ENCODE results near the gene XAB2. TPM values are rescaled to one million over a fixed set of nuclear protein-coding genes. Genes with fewer than 3 reads are reported as not detected.

Gene XAB2
- total and polyA plus RNA-seq, 2 donors (not counting 3 experiments of a cell fraction or from before 2014, with no cell fraction given): 37.3 to 47.6 TPM

DNA sequence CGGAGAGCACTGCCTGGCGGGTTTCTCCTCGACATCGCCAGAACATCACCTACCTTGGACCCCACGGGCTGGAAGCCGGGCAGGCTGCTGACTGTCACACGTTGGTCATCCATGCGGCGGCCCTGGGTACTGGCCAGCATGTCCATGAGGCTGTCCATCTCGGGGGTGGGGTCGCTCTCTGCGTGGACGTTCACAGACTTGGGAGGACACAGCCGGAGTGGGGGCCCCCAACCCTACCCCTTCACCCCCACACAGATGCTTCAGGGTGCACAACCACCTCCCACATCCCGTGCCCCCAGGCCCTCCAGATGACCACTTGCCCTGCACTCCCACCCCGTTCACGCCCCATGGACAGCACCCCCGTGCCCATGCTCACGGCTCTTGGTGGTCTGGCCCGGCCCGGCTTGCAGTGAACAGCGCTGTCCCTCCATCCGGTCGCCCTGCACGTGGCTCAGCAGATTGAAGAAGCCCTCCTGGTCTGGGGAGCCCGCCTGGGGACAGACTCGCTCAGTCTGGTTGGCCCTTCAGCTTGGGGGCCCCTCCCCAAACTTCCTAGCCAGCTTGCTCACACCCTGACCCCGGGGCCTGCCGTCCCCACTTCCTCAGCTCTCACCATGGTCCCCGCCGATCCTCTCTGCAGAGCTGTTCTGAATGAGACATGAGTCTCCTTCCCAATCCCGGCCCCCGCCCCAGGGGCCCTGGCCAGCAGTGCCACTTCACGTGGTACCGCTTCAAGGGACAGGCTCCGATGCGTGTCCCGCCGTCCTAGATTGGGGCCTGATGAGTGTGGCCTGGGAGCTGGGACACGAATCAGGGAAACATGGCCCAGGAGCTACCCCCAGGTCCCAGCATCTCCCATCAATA is 3.2 kb upstream of the XAB2 start:
- BruUV-seq (replicated peaks): no TSS peak
- H3K9me1 ChIP-seq (replicated peaks; ENCODE audit: control insufficient read depth, extremely low read depth, insufficient read depth, low read length): no peaks in the 10 kb centered on the region
- H2AFZ ChIP-seq (ENCODE audit: low read depth, low read length): no peak overlapping the region
- no peak overlapping the region for H3K9ac ChIP-seq (replicated peaks; ENCODE audit: extremely low read depth, insufficient read depth, low read length)
- no peak for TF ChIP-seq POLR2A (IDR thresholded peaks at IDR 0.05; ENCODE audit: low read depth, low read length)
- TF ChIP-seq, protein P1, sequence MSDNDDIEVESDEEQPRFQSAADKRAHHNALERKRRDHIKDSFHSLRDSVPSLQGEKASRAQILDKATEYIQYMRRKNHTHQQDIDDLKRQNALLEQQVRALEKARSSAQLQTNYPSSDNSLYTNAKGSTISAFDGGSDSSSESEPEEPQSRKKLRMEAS (IDR thresholded peaks at IDR 0.05; ENCODE audit: insufficient read depth, insufficient read length): no peak
- TF ChIP-seq GATA2 (IDR thresholded peaks at IDR 0.05; ENCODE audit: insufficient read depth, insufficient read length, low read depth, low read length): no peak
- TF ChIP-seq JUN (IDR thresholded peaks at IDR 0.05; ENCODE audit: borderline replicate concordance, insufficient read depth, insufficient read length, low read depth): no peak
- TF ChIP-seq POLR2AphosphoS5 (IDR thresholded peaks at IDR 0.05; ENCODE audit: insufficient read depth, low read depth, low read length): no peak
- no peak for TF ChIP-seq EZH2 (IDR thresholded peaks at IDR 0.05; ENCODE audit: borderline replicate concordance, low read depth, low read length, severe bottlenecking)
- TF ChIP-seq FOS (IDR thresholded peaks at IDR 0.05; ENCODE audit: borderline replicate concordance, insufficient read depth, low read length): no peak
- TF ChIP-seq, protein P2, sequence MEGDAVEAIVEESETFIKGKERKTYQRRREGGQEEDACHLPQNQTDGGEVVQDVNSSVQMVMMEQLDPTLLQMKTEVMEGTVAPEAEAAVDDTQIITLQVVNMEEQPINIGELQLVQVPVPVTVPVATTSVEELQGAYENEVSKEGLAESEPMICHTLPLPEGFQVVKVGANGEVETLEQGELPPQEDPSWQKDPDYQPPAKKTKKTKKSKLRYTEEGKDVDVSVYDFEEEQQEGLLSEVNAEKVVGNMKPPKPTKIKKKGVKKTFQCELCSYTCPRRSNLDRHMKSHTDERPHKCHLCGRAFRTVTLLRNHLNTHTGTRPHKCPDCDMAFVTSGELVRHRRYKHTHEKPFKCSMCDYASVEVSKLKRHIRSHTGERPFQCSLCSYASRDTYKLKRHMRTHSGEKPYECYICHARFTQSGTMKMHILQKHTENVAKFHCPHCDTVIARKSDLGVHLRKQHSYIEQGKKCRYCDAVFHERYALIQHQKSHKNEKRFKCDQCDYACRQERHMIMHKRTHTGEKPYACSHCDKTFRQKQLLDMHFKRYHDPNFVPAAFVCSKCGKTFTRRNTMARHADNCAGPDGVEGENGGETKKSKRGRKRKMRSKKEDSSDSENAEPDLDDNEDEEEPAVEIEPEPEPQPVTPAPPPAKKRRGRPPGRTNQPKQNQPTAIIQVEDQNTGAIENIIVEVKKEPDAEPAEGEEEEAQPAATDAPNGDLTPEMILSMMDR (IDR thresholded peaks at IDR 0.05; ENCODE audit: extremely low read depth in 1 of 2, insufficient read depth in 1 of 2, low read depth in 1 of 2, low read length in 2 of 2): no peak
- TF ChIP-seq MYC (IDR thresholded peaks at IDR 0.05; ENCODE audit: low read depth, low read length): no peak
- CTCF ChIA-PET: interaction anchor here (1.6 kb wide), 1 partner anchor 64 kb away, joined by 6 read pairs; no protein-coding TSS in a partner anchor
- dilution Hi-C loops (cut with MboI; ENCODE audit: extremely low pct_ligation_motif_present, low sequenced_read_pairs) (no loop called here), intact Hi-C loops (cut with micrococcal nuclease) (no loop called here)
- no peak for FAIRE-seq
- H3K27ac ChIP-seq (ENCODE audit: insufficient read depth, low read depth, low read length): no peak overlapping the region
- peaks cover 29% of the 10 kb centered on the region for H3K79me2 ChIP-seq (ENCODE audit: control insufficient read depth, insufficient read depth, low read length)
- H3K4me2 ChIP-seq (ENCODE audit: insufficient read depth, low read length): no peak overlapping the region
- no peaks in the 10 kb centered on the region for H3K9me3 ChIP-seq (replicated peaks; ENCODE audit: control insufficient read depth, insufficient read depth, low read length)
- DNase-seq (ENCODE audit: low read depth, low spot score): no peak
- peaks cover 20% of the 10 kb centered on the region for H3K4me1 ChIP-seq (ENCODE audit: control insufficient read depth, extremely low read depth, insufficient read depth, low read length)
- no peaks in the 10 kb centered on the region for H4K20me1 ChIP-seq (replicated peaks; ENCODE audit: control insufficient read depth, extremely low read depth, insufficient read depth, low read length)
- no peaks in the 10 kb centered on the region for H3K27me3 ChIP-seq (ENCODE audit: control insufficient read depth in 2 of 2, insufficient read depth in 2 of 2, low read length in 2 of 2)
- no peak overlapping the region for H3K4me3 ChIP-seq (replicated peaks in 1 of 3; ENCODE audit: insufficient read depth in 1 of 3, low read depth in 1 of 3, low read length in 3 of 3)
- H3K36me3 ChIP-seq (ENCODE audit: control insufficient read depth in 2 of 2, extremely low read depth in 1 of 2, insufficient read depth in 2 of 2, low read length in 2 of 2): peaks cover 0 to 4% of the 10 kb centered on the region in 2 experiments
- POLR2A ChIA-PET: no interaction called here

Measured in endothelial cell of umbilical vein (primary cell).